Lung (tissue), 12 donors: ENCODE data around the gene ATP2B3. TPM values are rescaled to one million over a fixed set of nuclear protein-coding genes. Genes with fewer than 3 reads are reported as not detected.

Experiments used
- ATAC-seq: fragments of 200-7000 bp; cut with Tn5 transposase; one replicate; pipeline ENCODE4 v1.9.1; 2020; ENCODE audit warnings: moderate number of reproducible peaks; ENCODE audit not compliant: insufficient read depth, low FRiP score
- DNase-seq, 3 donors: peaks; one replicate each; pipeline ENCODE4 v3.0.0-alpha.2; 2013 to 2017
- H3K27ac ChIP-seq, 2 donors: one replicate each; pipeline ENCODE4 v1.5.1; 2013; ENCODE audit warnings: mild to moderate bottlenecking in 2 of 2, moderate library complexity in 2 of 2, control low read depth in 1 of 2, inconsistent platforms in 1 of 2, low read depth in 1 of 2, low read length in 1 of 2
- H3K27me3 ChIP-seq, 3 donors: one replicate each; pipeline ENCODE4 v1.5.1; 2013; ENCODE audit warnings: low read length in 2 of 3; ENCODE audit not compliant: control insufficient read depth in 3 of 3, insufficient read depth in 3 of 3
- H3K36me3 ChIP-seq, 4 donors: one replicate each; pipeline ENCODE4 v1.5.1; 2013; ENCODE audit warnings: low read length in 4 of 4, mild to moderate bottlenecking in 1 of 4, moderate library complexity in 1 of 4; ENCODE audit not compliant: control insufficient read depth in 4 of 4, insufficient read depth in 4 of 4
- H3K4me1 ChIP-seq, 5 donors: one replicate each; pipeline ENCODE4 v1.5.1; 2013; ENCODE audit warnings: low read length in 5 of 5, mild to moderate bottlenecking in 2 of 5, moderate library complexity in 1 of 5; ENCODE audit not compliant: control insufficient read depth in 5 of 5, insufficient read depth in 5 of 5
- H3K4me3 ChIP-seq: one replicate; pipeline ENCODE4 v1.5.1; 2013; ENCODE audit warnings: mild to moderate bottlenecking, control low read depth, moderate library complexity
- H3K9ac ChIP-seq, 2 donors: one replicate each; pipeline ENCODE4 v1.5.1; 2013; ENCODE audit warnings: low read length in 2 of 2, control low read depth in 1 of 2; ENCODE audit not compliant: insufficient read depth in 1 of 2
- H3K9me3 ChIP-seq, 4 donors: one replicate each; pipeline ENCODE4 v1.5.1; 2013; ENCODE audit warnings: low read length in 3 of 4, mild to moderate bottlenecking in 1 of 4, moderate library complexity in 1 of 4; ENCODE audit not compliant: control insufficient read depth in 4 of 4, insufficient read depth in 3 of 4
- WGBS, 2 donors: extraction: QIAGEN DNeasy Blood & Tissue Kit; methylation state at CpG; one replicate each; pipeline ENCODE4 v1.1.7; 2013; 5-methylcytosine and 5-hydroxymethylcytosine counted together
- polyA plus RNA-seq, 2 donors: library from polyadenylated mRNA; stranded (reverse); fragments of 200-250 nt; gene quantifications; one replicate each; pipeline ENCODE4 v1.2.1, GENCODE V29; 2013
- total RNA-seq, 2 donors: library from RNA; depleted of rRNA in 1 of 2; stranded (reverse); fragments of >200 nt in 1 of 2; gene quantifications; one replicate each; pipeline ENCODE4 v1.2.1, GENCODE V29; 2014 to 2021
- TF ChIP-seq, protein P1 (sequence below): IDR thresholded peaks from 2 replicates; pipeline ENCODE4 v1.5.1; 2012; ENCODE audit warnings: mild to moderate bottlenecking; ENCODE audit errors: control extremely low read depth, extremely low read depth
- donor health status: control.
- donor health status: control.
- donor health status: Bipolar disorder and iron deficiency.
- donor health status: healthy.
- donor health status: DM: yes; HTN: yes; CAD: no.

Gene ATP2B3
- total and polyA plus RNA-seq, 4 donors = 0.21 to 0.54 TPM; not detected in 2

DNA sequence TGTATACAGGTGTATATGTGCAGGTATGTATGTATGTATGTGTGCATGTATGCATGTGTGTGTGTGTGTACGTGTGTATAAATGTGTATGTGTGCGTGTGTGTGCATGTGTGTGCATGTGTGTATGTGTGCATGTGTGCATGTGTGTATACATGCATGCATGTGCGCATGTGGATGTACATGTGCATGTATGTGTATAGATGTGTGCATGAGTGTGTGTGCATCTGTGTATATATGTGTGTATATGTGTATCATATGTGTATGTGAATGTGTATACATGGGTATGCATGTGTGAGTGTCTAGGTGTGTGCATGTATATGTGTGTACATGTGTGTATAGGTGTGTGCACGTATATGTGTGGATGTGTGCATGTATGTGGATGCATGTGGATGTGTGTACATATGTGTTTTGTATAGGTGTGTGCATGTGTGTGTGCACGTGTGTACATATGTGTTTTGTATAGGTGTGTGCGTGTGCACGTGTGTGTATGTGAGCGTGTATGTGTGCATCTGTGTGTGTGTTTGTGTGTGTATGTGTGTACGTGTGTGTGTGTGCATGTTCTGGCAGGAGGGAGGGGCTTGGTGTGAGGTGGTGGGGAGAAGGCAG is 16.7 kb upstream of the ATP2B3 start:
- TF ChIP-seq, protein P1, sequence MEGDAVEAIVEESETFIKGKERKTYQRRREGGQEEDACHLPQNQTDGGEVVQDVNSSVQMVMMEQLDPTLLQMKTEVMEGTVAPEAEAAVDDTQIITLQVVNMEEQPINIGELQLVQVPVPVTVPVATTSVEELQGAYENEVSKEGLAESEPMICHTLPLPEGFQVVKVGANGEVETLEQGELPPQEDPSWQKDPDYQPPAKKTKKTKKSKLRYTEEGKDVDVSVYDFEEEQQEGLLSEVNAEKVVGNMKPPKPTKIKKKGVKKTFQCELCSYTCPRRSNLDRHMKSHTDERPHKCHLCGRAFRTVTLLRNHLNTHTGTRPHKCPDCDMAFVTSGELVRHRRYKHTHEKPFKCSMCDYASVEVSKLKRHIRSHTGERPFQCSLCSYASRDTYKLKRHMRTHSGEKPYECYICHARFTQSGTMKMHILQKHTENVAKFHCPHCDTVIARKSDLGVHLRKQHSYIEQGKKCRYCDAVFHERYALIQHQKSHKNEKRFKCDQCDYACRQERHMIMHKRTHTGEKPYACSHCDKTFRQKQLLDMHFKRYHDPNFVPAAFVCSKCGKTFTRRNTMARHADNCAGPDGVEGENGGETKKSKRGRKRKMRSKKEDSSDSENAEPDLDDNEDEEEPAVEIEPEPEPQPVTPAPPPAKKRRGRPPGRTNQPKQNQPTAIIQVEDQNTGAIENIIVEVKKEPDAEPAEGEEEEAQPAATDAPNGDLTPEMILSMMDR = no peak
- ATAC-seq (no peak), DNase-seq (no peak)
- Histone ChIP-seq H3K27me3 (no peaks in the 10 kb centered on the region), H3K4me3 (no peak overlapping the region), H3K36me3 (no peaks in the 10 kb centered on the region), H3K9ac (no peak overlapping the region), H3K4me1 (peaks cover 0 to 3% (median 0%) of the 10 kb centered on the region in 5 donors), H3K9me3 (no peaks in the 10 kb centered on the region), H3K27ac (no peak overlapping the region)
- WGBS, 2 donors = 91 to 95% methylated on average over 9 of the region's 9 CpGs

DNA sequence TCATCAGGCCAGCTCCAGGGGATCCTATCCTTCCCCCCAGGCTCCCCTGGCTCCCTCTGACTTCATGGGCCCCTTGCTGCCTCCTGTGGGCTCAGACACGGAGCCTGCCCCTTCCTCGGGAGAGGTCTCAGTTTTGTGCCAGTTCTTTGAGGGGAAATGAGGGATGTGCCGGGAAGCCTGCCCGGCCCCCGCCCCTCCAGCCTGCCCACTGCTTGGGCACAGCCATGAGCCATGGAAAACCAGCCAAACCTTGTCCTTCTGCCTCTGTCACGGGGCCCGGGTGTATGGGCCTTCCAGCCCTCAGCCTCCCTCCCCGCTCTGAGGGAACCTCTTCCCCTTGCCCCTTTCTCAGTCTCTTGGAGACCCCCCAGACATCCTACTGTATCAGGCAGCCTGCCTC is 15.9 kb upstream of the ATP2B3 start:
- Histone ChIP-seq H3K27ac (no peak overlapping the region), H3K9me3 (peaks cover 0 to 3% (median 0%) of the 10 kb centered on the region in 4 donors), H3K4me1 (peaks cover 0 to under 1% (median 0%) of the 10 kb centered on the region in 5 donors), H3K4me3 (no peak overlapping the region), H3K27me3 (no peaks in the 10 kb centered on the region), H3K9ac (no peak overlapping the region), H3K36me3 (no peaks in the 10 kb centered on the region)
- ATAC-seq = no peak
- DNase-seq = no peak
- TF ChIP-seq, protein P1 = no peak
- 87 to 89% methylated on average over 5 to 8 of the region's 8 CpGs for WGBS, 2 donors

GRCh38 chrX:153502131-153502530 is 15.3 kb upstream of the ATP2B3 start:
- TF ChIP-seq, protein P1 = no peak
- Histone ChIP-seq H3K9ac (no peak overlapping the region), H3K27ac (no peak overlapping the region), H3K27me3 (no peaks in the 10 kb centered on the region), H3K36me3 (peaks cover 0 to 4% (median 0%) of the 10 kb centered on the region in 4 donors), H3K4me1 (no peaks in the 10 kb centered on the region), H3K4me3 (no peak overlapping the region), H3K9me3 (peaks cover 0 to 3% (median 0%) of the 10 kb centered on the region in 4 donors)
- ATAC-seq = no peak
- WGBS, 2 donors = 81 to 96% methylated on average over 7 to 10 of the region's 10 CpGs
- DNase-seq = no peak

- H3K4me1 ChIP-seq = no peaks in the 10 kb centered on the region
- no peak overlapping the region for H3K9ac ChIP-seq
- WGBS, 2 donors = 88 to 93% methylated on average over 3 to 14 of the region's 14 CpGs
- TF ChIP-seq, protein P1 = no peak
- peaks cover 0 to 3% (median 0%) of the 10 kb centered on the region in 4 donors for H3K9me3 ChIP-seq
- H3K27ac ChIP-seq = no peak overlapping the region
- ATAC-seq (no peak), DNase-seq (no peak)
- no peak overlapping the region for H3K4me3 ChIP-seq
- no peaks in the 10 kb centered on the region for H3K27me3 ChIP-seq
- peaks cover 0 to 5% (median 0%) of the 10 kb centered on the region in 4 donors for H3K36me3 ChIP-seq
Measured at GRCh38 chrX:153502796-153503195, 14.6 kb upstream of the ATP2B3 start.
